ENCODE data around the gene UBL4B.
A peak's percentile ranks its signal among the peaks of the same experiment; 100 is the strongest.

UBL4B gene, protein sequence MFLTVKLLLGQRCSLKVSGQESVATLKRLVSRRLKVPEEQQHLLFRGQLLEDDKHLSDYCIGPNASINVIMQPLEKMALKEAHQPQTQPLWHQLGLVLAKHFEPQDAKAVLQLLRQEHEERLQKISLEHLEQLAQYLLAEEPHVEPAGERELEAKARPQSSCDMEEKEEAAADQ

DNA sequence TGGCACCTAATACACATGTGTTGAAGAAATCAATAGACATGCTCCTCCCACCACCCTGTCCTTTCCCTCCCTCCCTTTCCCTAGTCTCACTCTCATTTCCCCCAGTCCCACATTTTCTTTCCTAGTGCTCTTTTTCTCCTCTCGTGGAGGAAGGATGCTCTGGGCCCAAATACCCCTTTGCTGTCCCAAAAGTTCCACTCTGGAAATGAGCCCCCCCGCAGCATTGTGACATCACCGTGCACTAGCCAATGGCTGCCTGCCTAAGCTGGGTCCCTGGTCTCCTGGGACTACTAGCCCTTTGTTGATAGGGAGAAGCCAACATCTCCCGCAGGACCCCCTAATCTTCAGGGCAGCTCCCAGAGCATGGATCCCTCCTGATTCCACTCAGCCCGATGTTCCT, at the start of gene UBL4B:
Gene UBL4B, plus strand, starts transcription at position 301 of the 400 bp plus-strand sequence. Its CDS starts 92 bp downstream, at position 393.
- Histone ChIP-seq H3K4me3 (ENCODE audit: low read length) (no peak within 1 kb of the TSS), H3K4me1 (ENCODE audit: control insufficient read depth, insufficient read depth, low read length) (peaks cover 16% of the 10 kb centered on the region), H3K9ac (ENCODE audit: low read length) (no peak within 1 kb of the TSS), H3K9me3 (ENCODE audit: control insufficient read depth, low read length) (no peaks in the 10 kb centered on the region), H3K27me3 (replicated peaks; ENCODE audit: control insufficient read depth, insufficient read depth, low read length) (peaks cover 21% of the 10 kb centered on the region), H3K36me3 (ENCODE audit: control insufficient read depth, insufficient read depth, low read length, severe bottlenecking) (no peaks in the 10 kb centered on the region)
- no peak for DNase-seq (ENCODE audit: low read depth)

DNA sequence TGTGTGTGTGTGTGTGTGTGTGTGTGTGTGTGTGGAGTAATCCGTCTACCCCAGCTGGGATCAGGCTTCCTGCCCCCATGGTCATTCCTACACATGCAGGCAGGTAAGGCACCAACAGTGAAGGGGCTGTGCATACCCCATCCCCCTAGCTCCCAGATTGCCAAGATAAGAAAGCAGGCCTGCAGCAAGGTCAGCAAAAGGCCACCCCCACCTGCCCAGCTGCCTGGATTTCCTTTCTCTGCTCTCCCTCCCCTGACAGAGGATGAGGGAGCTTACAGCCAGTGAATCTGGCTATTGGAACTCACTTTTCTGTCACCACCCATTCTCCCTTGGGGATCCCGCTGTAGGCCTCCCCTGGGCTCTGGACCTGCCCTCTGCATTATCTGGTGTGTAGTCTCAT, 49.6 kb upstream of the UBL4B start:
- Histone ChIP-seq H3K27me3 (replicated peaks; ENCODE audit: control insufficient read depth, insufficient read depth, low read length) (peaks cover 10% of the 10 kb centered on the region), H3K9me3 (ENCODE audit: control insufficient read depth, low read length) (peaks cover 9% of the 10 kb centered on the region), H3K4me1 (ENCODE audit: control insufficient read depth, insufficient read depth, low read length) (peaks cover 16% of the 10 kb centered on the region), H3K9ac (ENCODE audit: low read length) (no peak overlapping the region), H3K36me3 (ENCODE audit: control insufficient read depth, insufficient read depth, low read length, severe bottlenecking) (peaks cover 1% of the 10 kb centered on the region), H3K4me3 (ENCODE audit: low read length) (no peak overlapping the region)
- no peak for DNase-seq (ENCODE audit: low read depth)

DNA sequence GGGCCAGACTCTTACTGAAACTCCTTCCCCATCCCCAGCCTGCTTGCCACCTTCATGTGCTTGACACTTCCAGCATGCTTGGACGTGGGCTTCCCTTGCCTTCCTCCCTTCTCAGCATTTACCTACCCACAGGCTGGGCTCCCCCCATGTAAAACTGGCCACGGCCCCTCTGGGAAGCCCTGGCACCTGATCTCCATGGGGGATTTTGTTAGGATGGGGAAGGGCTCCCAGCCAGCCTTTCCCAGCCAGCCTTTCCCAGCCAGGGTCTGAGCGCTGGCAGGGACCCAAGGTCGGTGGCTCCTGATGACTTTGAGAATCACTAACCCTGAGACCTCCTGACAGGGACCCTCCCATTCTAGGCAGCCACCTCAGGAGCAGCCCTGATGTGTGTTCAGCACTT, 48.5 kb upstream of the UBL4B start:
- Histone ChIP-seq H3K9me3 (ENCODE audit: control insufficient read depth, low read length) (peaks cover 20% of the 10 kb centered on the region), H3K27me3 (replicated peaks; ENCODE audit: control insufficient read depth, insufficient read depth, low read length) (peaks cover 22% of the 10 kb centered on the region), H3K4me3 (ENCODE audit: low read length) (no peak overlapping the region), H3K36me3 (ENCODE audit: control insufficient read depth, insufficient read depth, low read length, severe bottlenecking) (no peaks in the 10 kb centered on the region), H3K9ac (ENCODE audit: low read length) (no peak overlapping the region), H3K4me1 (ENCODE audit: control insufficient read depth, insufficient read depth, low read length) (peaks cover 6% of the 10 kb centered on the region)
- no peak for DNase-seq (ENCODE audit: low read depth)

DNA sequence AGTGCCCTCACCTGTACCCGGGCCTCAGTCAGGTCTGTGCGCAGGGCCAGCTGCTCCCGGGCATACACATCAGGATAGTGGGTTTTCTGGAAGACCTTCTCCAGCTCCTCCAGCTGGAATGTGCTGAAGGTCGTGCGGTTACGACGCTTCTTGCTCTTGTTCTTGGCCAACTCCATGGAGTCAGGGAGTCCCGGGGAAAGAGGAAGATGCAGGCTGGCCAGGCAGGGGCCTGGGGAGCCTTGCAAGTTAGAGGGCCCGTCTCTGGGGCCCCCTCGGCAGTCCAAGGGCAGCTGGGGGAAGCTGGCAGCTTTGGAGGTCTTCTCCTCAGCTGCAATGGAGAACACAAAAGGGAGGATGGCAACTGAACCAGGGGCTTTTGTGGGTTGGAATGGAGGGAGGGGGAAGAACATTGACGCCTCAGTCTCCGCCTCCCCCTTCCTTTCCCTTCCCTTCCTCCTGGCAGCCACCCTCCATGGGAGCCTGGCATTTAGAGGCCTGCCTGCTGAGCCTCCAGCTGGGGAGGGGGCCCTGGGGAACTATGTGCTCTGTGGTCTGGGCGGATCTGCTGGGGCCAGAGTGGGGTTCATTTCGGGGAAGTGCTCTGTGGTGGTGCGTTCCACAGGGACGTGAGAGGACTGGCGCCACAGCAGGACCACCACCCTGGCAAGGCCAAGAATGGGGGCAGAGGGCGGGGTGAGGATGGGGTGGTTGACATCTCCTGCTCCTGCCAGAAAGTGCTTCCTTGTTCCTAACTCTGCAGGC, 47.5 kb upstream of the UBL4B start:
- Histone ChIP-seq H3K9me3 (ENCODE audit: control insufficient read depth, low read length) (peaks cover 29% of the 10 kb centered on the region), H3K4me3 (ENCODE audit: low read length) (no peak overlapping the region), H3K27me3 (replicated peaks; ENCODE audit: control insufficient read depth, insufficient read depth, low read length) (peaks cover 32% of the 10 kb centered on the region), H3K4me1 (ENCODE audit: control insufficient read depth, insufficient read depth, low read length) (peaks cover 6% of the 10 kb centered on the region), H3K9ac (ENCODE audit: low read length) (no peak overlapping the region), H3K36me3 (ENCODE audit: control insufficient read depth, insufficient read depth, low read length, severe bottlenecking) (no peaks in the 10 kb centered on the region)
- DNase-seq (ENCODE audit: low read depth): no peak

DNA sequence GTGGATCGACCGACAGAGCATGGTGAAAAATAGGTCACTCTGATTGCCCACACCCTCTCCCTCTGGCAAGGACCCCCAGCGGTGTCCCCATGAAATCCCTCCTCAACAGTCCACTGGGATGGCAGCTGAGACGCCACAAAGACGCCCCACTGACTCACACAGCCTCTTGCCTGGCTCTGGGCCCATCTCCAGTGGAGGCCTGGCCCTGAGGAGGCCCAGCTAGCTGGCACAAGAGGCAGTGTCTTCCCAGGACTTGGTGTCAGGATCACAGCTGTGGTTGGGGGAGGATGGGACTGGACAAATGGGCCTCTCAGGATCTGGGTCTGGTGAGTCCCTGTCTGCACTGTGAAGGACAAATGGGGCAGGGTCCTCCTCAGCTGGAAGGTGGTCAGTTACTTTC, 46.4 kb upstream of the UBL4B start:
- Histone ChIP-seq H3K9me3 (ENCODE audit: control insufficient read depth, low read length) (peaks cover 30% of the 10 kb centered on the region), H3K4me3 (ENCODE audit: low read length) (no peak overlapping the region), H3K4me1 (ENCODE audit: control insufficient read depth, insufficient read depth, low read length) (peaks cover 6% of the 10 kb centered on the region), H3K36me3 (ENCODE audit: control insufficient read depth, insufficient read depth, low read length, severe bottlenecking) (no peaks in the 10 kb centered on the region), H3K9ac (ENCODE audit: low read length) (no peak overlapping the region), H3K27me3 (replicated peaks; ENCODE audit: control insufficient read depth, insufficient read depth, low read length) (peaks cover 38% of the 10 kb centered on the region)
- peak; percentile 64 for DNase-seq (ENCODE audit: low read depth)

DNA sequence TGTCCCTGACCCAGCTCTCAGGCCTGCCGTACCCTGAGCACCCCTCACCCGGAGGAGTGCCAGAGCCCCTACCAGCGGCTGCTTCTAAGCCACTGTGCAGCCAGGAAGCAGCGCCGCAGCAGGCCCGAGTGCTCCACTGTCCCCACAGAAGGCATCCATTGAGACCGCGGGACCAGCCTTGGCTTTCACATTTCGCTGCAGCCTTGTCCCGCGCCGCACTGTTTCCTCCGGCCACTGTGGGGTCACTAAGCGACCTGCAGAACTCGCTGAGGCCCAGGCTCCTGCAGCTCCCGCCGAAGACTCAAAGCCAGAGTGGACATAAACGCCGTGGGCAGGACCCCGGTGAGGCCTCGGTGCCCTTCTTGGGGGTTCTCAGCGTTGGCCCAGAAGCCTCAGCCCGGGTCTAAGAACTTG, 44.8 kb upstream of the UBL4B start:
- Histone ChIP-seq H3K9ac (ENCODE audit: low read length) (no peak overlapping the region), H3K9me3 (ENCODE audit: control insufficient read depth, low read length) (peaks cover 30% of the 10 kb centered on the region), H3K4me3 (ENCODE audit: low read length) (no peak overlapping the region), H3K4me1 (ENCODE audit: control insufficient read depth, insufficient read depth, low read length) (peaks cover 6% of the 10 kb centered on the region), H3K27me3 (replicated peaks; ENCODE audit: control insufficient read depth, insufficient read depth, low read length) (peaks cover 55% of the 10 kb centered on the region), H3K36me3 (ENCODE audit: control insufficient read depth, insufficient read depth, low read length, severe bottlenecking) (no peaks in the 10 kb centered on the region)
- DNase-seq (ENCODE audit: low read depth): peak; percentile 37

DNA sequence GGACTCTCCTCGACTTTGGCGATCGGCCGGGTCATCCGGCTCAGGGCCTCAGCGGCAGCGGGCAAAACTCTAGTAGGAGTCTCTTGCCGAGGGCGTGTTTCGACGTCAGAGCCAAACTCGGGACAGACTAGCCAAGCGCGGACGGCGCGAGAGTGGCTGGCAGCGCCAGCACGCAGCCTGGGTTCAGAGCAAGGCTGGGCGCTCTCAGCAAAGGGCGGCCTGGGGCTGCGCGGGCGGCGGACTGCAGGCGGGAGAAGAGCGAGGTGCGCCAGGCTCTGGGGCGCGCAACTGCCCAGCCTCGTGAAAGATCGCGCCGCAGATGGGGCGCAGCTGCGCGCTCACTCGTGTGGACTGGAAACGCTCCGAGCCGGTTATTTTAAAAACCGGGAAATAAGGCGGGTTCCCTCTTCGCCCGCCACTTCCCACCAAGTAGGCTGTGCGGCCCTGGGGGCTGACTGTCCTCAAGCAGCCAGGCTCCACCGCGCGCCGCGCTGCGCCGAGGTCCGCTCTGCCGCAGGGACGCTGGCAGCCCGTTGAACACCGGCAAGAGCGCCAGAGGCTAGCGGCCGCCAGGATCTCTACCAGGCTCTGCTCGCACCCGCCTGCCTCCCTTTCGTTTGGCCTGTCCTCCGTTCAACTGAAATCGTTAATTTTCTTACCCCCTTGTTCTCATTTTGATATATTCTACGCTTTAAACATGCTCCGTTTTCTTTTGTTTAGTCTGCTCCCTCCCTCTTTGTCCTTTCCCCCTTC, 44.2 kb upstream of the UBL4B start:
- Histone ChIP-seq H3K27me3 (replicated peaks; ENCODE audit: control insufficient read depth, insufficient read depth, low read length) (peaks cover 60% of the 10 kb centered on the region), H3K4me3 (ENCODE audit: low read length) (no peak overlapping the region), H3K36me3 (ENCODE audit: control insufficient read depth, insufficient read depth, low read length, severe bottlenecking) (no peaks in the 10 kb centered on the region), H3K9me3 (ENCODE audit: control insufficient read depth, low read length) (peaks cover 30% of the 10 kb centered on the region), H3K9ac (ENCODE audit: low read length) (no peak overlapping the region), H3K4me1 (ENCODE audit: control insufficient read depth, insufficient read depth, low read length) (peaks cover 2% of the 10 kb centered on the region)
- peak; percentile 56 for DNase-seq (ENCODE audit: low read depth)

DNA sequence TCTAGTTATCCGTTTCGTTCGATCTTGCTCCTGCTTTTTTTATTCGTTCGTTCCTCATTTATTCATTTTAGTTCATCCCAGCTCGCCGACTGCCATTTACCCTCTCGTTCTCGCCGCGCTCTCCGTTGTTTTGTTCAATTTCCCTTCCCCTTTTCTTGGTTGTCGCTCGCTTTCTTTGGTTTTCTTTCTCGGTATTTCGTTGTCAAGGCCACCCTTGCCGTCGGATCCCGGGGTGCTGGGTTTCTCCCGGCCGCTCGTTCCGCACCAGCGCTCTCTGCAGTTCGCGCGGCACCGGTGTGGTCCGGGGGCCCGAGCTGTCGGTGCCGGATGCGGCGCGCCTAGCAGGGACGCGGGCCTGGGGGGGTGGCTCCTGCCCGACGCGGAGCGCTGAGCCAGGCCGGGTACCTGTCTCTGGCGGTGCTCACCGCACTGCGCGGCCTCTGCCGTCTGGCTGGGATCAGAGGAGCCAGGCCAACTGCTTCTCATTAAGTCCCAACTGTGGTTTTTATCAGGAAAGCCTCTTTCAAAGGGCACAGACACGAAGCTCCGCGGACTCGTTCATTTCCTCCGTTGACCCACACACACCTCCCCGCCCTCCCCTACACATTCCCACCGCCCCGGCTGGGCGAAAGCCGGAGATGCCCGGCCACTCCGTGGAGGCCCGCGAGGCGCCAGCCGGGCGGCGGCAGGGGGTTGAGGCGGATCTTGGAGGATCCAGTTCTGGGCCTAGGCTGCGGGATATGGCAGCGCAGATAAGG, 43.4 kb upstream of the UBL4B start:
- no peaks in the 10 kb centered on the region for H3K36me3 ChIP-seq (ENCODE audit: control insufficient read depth, insufficient read depth, low read length, severe bottlenecking)

DNA sequence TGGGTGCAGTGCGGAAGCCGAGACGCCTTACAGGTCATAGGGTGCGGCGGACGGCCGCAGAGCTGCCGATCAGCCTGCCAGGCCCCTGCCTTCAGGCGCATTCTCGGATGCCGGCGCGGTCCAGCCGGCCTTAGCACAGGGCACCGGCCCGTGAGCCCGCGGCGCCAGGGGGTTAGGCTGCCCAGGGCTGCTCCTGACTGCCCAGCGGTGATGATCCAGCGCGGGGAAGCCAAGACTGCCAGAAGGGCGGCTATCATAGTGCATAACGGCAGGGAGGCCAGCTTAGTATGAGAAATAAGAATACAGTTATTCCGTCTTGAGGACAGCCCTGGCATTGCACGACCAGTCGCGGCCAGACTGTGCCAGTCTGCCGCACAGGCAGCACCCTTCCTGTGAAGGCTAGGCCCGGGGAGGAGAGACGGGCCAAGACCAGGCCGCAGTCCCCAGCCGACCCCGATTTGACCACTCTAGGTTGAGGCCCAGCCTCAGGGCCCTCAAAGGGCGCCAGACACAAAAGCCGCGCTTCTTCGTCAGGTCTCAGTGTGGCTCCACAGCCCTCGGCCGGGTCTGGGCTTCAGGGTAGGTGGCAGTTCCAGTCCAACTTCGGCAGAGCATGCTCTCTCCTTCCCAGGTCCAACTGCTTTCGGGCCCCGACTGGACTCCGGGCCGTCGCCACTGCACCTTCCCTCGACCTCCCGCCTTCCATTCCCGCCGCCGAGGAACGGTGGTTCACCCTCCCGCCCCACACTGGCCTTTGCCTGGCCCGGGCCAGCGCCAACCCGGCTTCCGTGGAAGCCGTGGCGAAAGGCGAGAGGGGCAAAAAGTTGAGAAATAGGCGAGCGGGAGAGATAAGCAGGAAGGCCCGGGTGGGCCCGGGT, 42.6 kb upstream of the UBL4B start:
- H3K4me3 ChIP-seq (ENCODE audit: low read length): no peak overlapping the region
- DNase-seq (ENCODE audit: low read depth): peak; percentile 36
- no peaks in the 10 kb centered on the region for H3K4me1 ChIP-seq (ENCODE audit: control insufficient read depth, insufficient read depth, low read length)

More for the DNA sequence above, 43.4 kb upstream of the UBL4B start:
- Histone ChIP-seq H3K27me3 (replicated peaks; ENCODE audit: control insufficient read depth, insufficient read depth, low read length) (peaks cover 66% of the 10 kb centered on the region), H3K9ac (ENCODE audit: low read length) (no peak overlapping the region), H3K4me3 (ENCODE audit: low read length) (no peak overlapping the region), H3K9me3 (ENCODE audit: control insufficient read depth, low read length) (peaks cover 30% of the 10 kb centered on the region), H3K4me1 (ENCODE audit: control insufficient read depth, insufficient read depth, low read length) (no peaks in the 10 kb centered on the region)
- DNase-seq (ENCODE audit: low read depth): peak; percentile 34

DNA sequence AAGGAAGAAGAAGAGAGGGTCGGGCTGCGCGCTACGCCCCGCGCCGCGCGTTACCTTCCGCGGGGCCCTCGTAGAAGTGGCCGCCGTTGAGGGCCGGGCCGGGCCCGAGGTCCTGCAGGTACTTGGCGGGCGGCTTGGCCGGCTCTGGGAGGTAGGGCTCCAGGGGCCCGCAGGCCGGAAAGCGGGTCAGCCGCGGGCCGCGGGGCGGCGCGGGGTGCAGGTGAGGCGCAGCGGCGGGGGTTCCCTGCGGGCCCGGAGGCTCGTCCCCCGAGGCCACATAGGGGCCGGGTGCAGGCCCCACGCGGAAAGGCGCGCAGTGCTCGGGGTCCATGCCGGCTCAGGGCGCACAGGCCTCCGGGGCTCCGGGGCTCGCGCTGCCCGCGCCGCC, 42.0 kb upstream of the UBL4B start:
- H3K4me1 ChIP-seq (ENCODE audit: control insufficient read depth, insufficient read depth, low read length): no peaks in the 10 kb centered on the region
- no peaks in the 10 kb centered on the region for H3K36me3 ChIP-seq (ENCODE audit: control insufficient read depth, insufficient read depth, low read length, severe bottlenecking)
- peaks cover 30% of the 10 kb centered on the region for H3K9me3 ChIP-seq (ENCODE audit: control insufficient read depth, low read length)
- peaks cover 72% of the 10 kb centered on the region for H3K27me3 ChIP-seq (replicated peaks; ENCODE audit: control insufficient read depth, insufficient read depth, low read length)
- DNase-seq (ENCODE audit: low read depth): peak; percentile 39
- H3K4me3 ChIP-seq (ENCODE audit: low read length): no peak overlapping the region
- H3K9ac ChIP-seq (ENCODE audit: low read length): no peak overlapping the region

More for the DNA sequence above, 42.6 kb upstream of the UBL4B start:
- Histone ChIP-seq H3K27me3 (replicated peaks; ENCODE audit: control insufficient read depth, insufficient read depth, low read length) (peaks cover 72% of the 10 kb centered on the region), H3K36me3 (ENCODE audit: control insufficient read depth, insufficient read depth, low read length, severe bottlenecking) (no peaks in the 10 kb centered on the region), H3K9me3 (ENCODE audit: control insufficient read depth, low read length) (peaks cover 30% of the 10 kb centered on the region), H3K9ac (ENCODE audit: low read length) (no peak overlapping the region)

Measured in adipocyte (in vitro differentiated cells).